ENCODE data around the gene GNPAT.

GNPAT gene

GRCh38 chr1:231213831-231214573, 27.0 kb upstream of the GNPAT start:
- DNase-seq = no peak

GRCh38 chr1:231214918-231215680, 25.9 kb upstream of the GNPAT start:
- no peak for DNase-seq

GRCh38 chr1:231215681-231216385, 25.2 kb upstream of the GNPAT start:
- no peak for DNase-seq

GRCh38 chr1:231216498-231216897, 24.5 kb upstream of the GNPAT start:
- no peak for DNase-seq

GRCh38 chr1:231217056-231217455, 24.0 kb upstream of the GNPAT start:
- no peak for DNase-seq

GRCh38 chr1:231218078-231218477, 22.9 kb upstream of the GNPAT start:
- DNase-seq = no peak

- DNase-seq = no peak
Measured at GRCh38 chr1:231219422-231220401, 21.3 kb upstream of the GNPAT start.

GRCh38 chr1:231220801-231221200, 20.2 kb upstream of the GNPAT start:
- DNase-seq = no peak

- no peak for DNase-seq
Measured at GRCh38 chr1:231226156-231226555, 14.9 kb upstream of the GNPAT start.

- DNase-seq = no peak
Measured at GRCh38 chr1:231231511-231231910, 9.5 kb upstream of the GNPAT start.

GRCh38 chr1:231232870-231233734, 7.9 kb upstream of the GNPAT start:
- no peak for DNase-seq

GRCh38 chr1:231233735-231234417, 7.1 kb upstream of the GNPAT start:
- DNase-seq = no peak

GRCh38 chr1:231234506-231234905, 6.5 kb upstream of the GNPAT start:
- DNase-seq = no peak

- no peak for DNase-seq
Measured at GRCh38 chr1:231235526-231236207, 5.3 kb upstream of the GNPAT start.

- DNase-seq = no peak
Measured at GRCh38 chr1:231236208-231236591, 4.8 kb upstream of the GNPAT start.

- DNase-seq = no peak
Measured at GRCh38 chr1:231236938-231237337, 4.1 kb upstream of the GNPAT start.

GRCh38 chr1:231238298-231238697, 2.7 kb upstream of the GNPAT start:
- no peak for DNase-seq

GRCh38 chr1:231240531-231240882, 505 bp upstream of the GNPAT start:
- no peak for DNase-seq

- peak; percentile 20 for DNase-seq
Measured at GRCh38 chr1:231241750-231242149, 738 bp downstream of the GNPAT start.

- no peak for DNase-seq
Measured at GRCh38 chr1:231242516-231243198, 1.6 kb downstream of the GNPAT start.

Data from activated T-cell treated with anti-CD3 and anti-CD28 coated beads, Interleukin-2, amount 50 U/mL, for 1 hour (primary cell).